Posterior cingulate gyrus (tissue), 11 donors: ENCODE data around the gene SNX20.

ENCODE experiments used
- DNase-seq, 10 donors: peaks; one replicate each; pipeline versions ENCODE4 v3.0.0 to v3.0.0-alpha.2; 2020 to 2021; ENCODE audit warnings: mixed read lengths in 3 of 10
- intact Hi-C: fragments of 100-400 bp; cut with DNase I; formaldehyde crosslinking; loops from one replicate; pipeline ENCODE4 v1.15.1; 2023

The SNX20 gene

DNA sequence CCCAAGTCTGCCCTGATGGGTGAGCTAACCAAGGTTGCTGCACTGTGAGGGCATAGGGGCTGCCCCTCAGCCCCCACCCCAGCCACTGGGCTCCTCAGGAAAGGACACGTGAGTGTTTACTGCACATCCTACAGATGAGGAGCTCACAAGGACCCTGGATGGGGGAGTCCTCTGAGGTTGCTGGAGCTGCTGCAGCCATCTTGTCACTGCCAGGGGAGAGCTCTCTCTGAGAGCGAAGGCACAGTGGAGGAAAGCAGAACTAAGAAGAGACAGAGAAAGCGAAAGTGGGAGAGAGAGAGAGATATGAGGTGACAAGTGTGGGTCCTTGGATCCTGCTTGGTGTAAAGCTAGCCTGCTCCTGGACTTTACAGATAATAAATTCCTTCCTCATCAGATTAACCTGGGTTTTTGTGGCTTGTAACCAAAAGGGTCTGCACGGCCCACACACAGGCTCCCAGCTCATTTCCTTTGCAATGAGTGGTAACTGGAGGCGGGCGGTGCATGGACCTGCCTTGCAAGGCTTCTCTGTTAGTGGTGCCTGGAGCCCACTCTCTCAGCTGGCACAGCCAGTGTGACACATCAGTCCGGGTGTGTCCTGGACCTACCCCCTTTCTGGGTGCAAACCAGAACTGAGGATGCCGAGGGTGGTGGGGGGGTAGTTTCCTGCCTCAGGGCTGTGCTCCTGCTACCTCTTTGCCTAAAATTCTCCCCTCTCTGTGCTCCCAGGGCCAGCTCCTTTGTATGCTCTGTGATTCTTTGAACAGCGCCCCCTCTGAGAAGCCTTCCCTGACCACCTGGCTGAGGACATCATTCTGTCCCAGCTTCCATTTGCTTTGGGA is 14.2 kb downstream of the SNX20 start:
- peak in 1 of 10 donors; percentile 55 for DNase-seq
- intact Hi-C loops, result loop anchor here (5.0 to 10.0 kb wide), 4 partner anchors 80 to 642 kb away; partner anchors contain the start of gene CNEP1R1

DNA sequence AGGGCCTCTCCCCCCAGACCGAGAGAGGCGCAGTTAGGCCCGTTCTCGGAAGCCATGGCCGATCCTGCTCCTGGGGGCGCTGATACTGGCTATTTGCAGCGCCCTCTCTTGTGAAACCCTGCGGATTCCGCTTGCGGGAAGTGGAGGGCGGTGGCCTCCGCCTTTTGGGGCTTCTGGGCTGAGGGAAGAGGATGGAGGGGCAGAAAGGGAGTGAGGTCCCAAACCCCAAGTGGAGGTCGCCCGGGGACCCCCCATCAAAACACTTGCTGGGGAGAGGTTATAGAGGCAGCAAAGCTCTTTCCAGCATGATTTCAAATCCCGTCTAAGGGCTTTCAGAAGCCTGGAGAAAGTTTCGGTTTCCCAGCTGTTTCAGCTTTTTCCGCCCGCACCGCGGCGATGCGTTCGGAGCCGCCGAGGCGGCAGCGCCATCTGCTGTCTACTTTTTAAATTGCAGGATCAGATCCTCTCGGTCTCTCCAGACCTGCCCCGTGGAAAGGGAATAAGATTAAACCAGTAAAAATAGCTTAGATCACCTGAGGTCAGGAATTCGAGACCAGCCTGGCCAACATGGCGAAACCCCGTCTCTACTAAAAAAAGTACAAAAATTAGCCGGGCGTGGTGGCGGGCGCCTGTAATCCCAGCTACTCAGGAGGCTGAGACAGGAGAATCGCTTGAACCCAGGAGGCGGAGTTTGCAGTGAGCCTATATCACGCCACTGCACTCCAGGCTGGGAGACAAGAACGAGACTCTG is 15.8 kb downstream of the SNX20 start:
- peak; percentile 61 to 95 (median 84) for DNase-seq
- intact Hi-C loops, result loop anchor here (1.0 to 10.0 kb wide), 6 partner anchors 73 to 641 kb away; partner anchors contain the start of gene CNEP1R1

DNA sequence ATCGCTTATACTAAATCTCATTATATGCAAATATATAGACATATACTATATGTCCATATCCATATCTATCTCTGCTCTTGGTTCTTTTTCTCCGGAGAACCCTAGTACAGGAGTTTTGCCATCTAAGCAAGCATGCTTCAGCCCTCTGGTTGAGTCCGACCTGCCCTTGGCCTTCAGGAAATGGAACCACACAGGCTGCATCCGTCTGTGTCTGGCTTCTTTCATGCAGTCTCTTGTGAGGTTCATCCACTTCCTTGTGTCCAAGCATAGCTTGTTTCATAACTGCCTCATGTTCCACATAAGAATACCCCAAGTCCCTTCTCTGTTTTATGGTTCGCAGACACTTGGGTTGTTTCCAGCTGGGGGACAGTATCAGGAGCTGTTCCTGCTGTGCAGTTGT is 16.8 kb downstream of the SNX20 start:
- DNase-seq, result peak in 2 of 10 donors; percentile 30 to 77
- intact Hi-C loops, result loop anchor here (2.0 to 10.0 kb wide), 2 partner anchors 71 to 639 kb away; partner anchors contain the start of gene CNEP1R1

DNA sequence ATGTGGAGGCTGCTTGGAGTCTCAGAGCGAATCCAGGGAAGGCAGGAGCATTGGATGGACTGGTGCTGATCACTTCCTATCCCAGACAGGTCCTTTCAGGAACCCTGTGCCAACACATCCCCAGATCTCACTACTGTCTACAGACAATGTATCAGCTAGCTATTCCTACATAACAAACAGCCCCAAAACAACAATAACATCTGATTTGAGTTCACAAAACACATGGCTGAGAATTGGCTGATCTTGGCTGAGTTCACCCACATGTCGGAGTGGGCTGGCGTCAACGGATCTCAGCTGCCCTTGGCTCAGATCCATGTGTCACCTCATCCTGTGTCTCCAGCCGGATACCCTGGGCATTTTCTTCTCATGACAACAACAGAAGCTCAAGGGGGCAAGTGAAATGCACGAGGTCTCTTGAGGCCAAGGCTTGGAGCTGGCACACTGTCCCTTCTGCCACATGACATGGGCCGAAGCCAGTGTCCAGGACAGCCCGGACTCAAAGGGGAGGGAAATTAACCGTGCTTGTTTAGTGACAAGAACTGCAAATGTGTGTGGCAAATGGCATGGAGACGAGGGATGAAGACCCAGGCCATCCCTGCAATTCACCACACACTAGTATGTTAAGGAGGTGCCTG is 18.7 kb downstream of the SNX20 start:
- intact Hi-C loops, result loop anchor here (10.0 kb wide), 1 partner anchor 638 kb away; the partner anchor contains the start of gene CNEP1R1

DNA sequence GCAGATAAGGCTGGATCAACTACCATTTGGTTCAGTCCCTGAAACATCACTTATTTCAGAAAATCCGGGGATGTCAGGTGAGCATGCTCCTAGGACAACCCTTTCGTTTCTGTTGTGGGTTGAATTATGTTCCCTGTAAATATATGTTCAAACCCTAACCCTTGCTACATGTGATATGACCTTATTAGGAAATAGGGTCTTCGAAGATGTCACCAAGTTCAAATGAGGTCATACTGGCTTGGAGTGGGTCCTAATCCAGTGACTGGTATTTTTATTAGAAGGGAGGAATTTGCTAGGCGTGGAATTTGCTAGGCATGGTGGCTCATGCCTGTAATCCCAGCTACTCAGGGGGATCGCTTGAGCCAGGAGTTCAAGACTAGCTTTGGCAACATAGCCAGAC is 21.3 kb downstream of the SNX20 start:
- intact Hi-C loops, result loop anchor here (10.0 kb wide), 1 partner anchor 635 kb away; the partner anchor contains the start of gene CNEP1R1
- no peak for DNase-seq

More for the DNA sequence above, 18.7 kb downstream of the SNX20 start:
- peak in 2 of 10 donors; percentile 17 to 62 for DNase-seq

DNA sequence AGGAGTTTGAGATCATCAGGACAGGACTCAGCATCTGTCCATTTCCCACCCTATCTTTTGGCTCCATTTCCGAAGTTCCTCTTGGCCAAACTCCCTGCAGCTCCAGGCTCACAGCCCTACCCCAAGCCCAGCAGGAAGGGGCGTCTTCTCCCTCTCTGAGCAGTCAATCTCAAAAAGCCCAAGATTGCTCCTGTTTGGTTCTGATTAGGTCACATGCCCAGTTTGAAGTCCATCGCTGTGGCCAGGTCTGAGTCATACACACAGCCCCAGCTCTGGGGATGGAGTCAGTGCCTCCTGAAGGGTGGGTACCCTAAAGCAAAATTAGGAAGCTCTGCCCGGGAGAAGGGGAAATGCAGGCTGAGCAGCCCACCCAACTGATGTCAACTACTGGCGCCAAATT is 23.9 kb downstream of the SNX20 start:
- DNase-seq, result peak in 1 of 10 donors; percentile 22
- intact Hi-C loops, result no loop called here

DNA sequence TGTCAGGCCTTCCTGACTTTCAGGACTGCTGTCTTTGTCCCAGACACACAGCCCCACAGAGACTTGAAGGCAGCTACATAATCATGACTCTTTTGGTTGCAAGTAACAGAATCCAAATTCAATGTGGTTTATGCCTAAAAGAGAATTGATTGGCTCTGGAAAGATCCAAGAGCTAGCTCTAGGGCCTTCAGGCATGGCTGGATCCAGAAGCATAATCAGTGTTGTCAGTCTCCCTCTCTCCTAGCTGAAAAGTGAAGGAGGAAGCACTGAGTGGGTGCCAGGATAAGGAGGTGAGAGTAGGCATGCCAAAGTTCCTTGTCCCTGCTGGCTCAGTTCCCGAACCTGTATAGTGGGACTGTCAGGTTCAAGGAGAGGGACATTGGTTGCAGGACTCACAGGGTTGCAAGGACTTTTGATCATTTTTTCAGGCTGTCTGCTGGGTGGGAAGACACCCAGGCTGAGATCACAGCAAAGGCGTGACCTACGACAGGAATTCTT is 25.5 kb downstream of the SNX20 start:
- no peak for DNase-seq
- intact Hi-C loops, result no loop called here

DNA sequence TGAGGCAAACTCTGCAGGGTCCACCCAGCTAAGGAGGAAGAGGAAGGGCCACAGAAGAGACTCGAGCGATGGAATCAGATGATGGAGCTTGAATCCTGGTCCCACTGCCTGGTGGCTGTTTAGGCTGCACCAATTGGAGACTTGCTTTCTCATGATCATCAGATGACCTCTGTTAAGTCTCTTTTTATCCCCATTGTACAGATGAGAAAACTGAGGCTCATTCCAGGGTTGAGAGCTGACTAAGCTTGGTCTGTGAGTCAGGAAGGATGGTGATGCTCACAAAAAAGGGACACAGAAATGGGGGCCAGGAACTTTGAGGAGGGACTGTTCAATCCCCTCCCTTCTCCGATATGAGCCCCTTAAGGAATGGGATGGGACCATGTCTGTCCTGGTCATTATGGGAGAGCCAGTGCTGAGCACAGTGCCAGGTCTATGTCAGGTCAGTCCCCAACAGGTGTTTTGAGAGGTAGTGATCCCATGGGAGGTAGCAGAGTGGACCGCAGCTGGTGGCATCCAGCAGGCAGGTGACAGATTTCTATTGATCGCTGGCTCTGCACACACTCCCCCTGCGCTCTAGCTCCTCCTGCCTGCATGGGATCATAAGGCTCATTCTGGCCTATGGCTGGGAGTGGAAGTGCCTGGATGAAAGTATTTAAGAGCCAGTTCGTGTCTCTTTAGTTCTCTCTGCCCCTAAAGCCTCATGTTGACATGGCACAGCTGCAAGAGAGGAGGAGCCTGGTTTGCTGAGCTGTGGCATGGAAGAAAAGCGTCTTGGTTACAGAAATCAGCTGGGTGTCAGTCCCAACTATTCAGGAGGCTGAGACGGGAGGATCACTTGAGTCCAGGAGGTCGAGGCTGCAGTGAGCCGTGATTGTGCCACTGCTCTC is 27.2 kb downstream of the SNX20 start:
- DNase-seq, result no peak
- intact Hi-C loops, result no loop called here

DNA sequence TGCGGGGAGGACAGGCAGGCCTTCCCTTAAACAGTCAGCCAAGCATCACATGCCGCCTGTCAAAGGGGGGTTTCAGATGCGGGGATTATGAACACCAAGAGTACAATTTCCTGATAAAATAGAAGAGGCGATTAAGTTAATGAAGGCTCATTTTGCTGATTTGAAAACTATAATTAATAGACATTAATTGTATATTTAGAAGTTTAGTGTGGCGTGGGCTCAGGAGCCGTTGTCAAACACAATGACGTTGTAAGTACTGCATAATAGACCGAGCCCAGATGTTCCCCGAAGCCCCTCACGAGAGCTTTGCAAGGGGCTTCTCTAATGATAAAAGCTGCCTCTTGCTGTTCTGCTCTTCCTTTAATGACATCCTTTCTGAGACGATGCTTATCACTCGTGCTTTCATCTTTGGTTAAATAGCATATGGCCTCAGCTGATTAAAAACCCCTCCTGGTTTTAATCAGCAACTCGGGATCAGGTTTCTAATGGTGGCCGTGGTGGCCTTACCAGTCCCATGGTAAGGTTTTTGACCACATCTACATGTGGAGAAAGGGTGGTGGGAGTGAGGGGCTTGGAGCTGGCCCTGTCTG is 28.2 kb downstream of the SNX20 start:
- DNase-seq, result no peak
- intact Hi-C loops, result no loop called here

DNA sequence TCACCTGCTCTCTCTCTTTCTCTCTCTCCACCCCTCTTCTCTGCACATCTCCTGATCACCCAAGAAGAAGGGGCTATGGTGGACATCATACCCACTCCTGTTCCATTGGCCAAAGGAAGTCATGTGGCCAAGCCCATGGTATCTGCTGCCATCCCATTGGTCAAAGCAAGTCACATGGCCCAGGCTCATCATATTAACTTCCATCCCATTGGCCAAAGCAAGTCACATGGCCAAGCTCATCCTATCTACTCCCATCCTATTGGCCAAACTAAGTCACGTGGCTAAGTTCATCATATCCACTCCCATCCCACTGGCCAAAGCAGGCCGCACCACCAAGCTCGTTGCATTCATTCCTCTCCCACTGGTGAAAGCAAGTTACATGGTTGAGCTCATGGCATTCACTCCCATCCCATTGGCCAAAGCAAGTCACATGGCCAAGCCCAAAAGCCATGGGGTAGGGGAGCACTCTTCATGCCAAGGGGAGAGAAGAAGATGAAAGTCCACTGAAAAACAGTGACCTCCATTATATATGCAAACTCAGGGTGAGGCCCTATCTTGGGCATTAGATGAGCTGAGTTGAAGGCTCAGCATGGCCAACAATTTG is 29.2 kb downstream of the SNX20 start:
- DNase-seq, result no peak
- intact Hi-C loops, result no loop called here

DNA sequence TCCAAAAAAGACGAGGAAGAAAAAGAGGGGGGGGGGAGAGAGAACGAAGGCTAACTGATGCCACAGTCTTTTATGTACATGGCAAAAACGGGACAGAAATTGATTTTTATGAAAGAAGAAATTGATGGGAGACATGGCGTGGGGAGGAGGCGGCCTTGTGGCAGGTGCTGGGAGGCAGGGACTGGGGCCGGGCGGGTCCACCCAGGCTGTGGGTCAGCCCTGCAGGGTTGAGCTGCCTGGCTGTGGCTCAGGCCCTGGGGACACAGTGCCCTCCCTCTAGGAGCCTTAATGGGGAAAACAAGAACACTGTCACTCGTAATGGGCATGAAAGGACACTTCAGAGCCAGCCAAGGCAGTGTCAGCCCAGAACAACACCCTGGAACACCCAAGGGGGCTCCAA is 34.8 kb downstream of the SNX20 start:
- DNase-seq, result no peak

DNA sequence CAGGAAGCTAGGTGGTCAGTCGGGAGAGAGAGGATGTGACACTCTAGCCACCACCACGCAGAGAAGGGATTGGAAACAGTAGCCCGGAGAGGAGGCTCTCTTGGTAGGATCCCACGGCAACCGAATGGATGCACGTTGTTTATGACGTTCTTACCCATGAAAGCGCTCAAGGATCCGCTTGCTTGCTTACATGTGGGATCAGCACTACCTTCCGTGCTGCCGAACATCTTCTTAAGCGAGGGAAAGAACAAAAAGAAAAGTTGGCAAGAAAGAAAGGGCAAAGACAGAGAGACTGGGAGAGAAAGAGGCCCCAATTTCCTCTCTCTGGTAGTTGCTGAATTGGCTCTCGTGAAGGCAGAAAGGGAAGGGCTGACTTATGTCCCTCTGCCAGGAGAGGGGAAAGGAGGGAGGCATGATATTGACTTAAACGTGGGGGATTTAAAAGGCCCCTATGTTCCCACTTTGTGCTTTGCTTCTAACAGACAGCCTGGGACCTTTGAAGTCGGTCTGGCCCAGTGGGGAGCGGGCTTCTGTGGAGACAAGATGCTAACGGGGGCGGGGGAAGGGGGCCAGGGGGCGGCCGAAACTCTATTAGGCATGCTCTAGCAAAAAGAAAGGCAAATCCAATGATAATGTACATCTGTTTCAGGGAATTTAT is 35.4 kb downstream of the SNX20 start:
- DNase-seq, result no peak
- intact Hi-C loops, result no loop called here

More for the DNA sequence above, 34.8 kb downstream of the SNX20 start:
- intact Hi-C loops, result no loop called here

DNA sequence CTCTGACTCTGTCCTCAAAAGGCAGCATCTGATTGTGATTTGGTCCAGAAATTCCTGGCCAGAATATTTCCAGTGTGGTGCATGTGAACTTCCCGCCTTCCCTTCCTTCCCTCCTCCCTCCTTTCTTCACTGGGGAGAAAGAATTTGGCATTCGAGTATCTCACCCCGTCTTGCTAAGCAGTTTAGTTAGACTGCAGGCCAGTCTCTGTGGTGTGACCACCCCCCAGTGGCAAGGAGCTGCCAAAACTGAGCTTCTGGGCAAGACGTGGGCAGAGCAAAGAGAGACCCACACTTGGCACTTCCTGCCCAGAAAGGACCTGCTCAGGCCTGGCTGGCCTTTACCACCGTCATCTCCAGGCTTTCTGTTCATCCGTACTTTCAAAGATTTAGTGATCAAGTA is 36.4 kb downstream of the SNX20 start:
- intact Hi-C loops, result no loop called here

DNA sequence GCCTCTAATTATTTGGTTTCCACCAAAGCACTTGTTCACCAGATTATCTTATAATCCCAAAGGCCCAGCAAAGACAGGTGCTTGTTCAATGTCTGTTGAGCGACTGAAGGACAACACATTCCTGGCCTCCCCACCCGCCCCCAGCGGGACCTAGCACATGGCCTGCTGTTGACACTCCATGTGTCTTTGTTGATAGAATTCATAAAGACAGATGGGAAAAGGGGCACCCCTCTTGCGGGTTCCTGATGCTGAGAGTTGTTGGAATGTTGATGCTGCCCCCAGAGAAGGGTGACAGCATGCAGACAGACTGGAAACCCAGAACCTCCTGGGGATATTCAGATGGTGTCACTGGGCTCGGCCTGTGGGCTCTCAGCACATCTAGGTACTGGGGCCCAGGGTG is 36.9 kb downstream of the SNX20 start:
- intact Hi-C loops, result no loop called here
- no peak for DNase-seq

More for the DNA sequence above, 36.4 kb downstream of the SNX20 start:
- peak in 5 of 10 donors; percentile 27 to 91 (median 34) for DNase-seq

DNA sequence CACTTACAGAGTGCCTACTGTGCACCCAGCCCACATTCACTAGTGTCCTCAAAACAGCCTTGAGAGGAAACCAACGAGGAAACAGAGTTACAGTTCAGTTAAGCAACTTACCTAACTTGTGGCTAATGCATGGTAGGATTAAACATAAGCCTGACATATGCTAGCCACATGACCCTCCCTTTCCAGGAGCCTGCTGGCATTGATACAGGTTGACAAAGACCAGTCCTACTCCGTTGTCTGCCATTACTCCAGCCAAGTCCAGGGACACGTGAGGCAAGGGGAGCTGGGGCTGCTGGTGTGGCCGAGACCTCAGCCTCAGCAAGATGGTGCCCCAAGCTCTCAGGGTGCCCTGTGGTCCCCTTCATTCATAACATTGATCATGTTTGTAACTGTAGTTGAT is 37.9 kb downstream of the SNX20 start:
- no peak for DNase-seq
- intact Hi-C loops, result no loop called here

DNA sequence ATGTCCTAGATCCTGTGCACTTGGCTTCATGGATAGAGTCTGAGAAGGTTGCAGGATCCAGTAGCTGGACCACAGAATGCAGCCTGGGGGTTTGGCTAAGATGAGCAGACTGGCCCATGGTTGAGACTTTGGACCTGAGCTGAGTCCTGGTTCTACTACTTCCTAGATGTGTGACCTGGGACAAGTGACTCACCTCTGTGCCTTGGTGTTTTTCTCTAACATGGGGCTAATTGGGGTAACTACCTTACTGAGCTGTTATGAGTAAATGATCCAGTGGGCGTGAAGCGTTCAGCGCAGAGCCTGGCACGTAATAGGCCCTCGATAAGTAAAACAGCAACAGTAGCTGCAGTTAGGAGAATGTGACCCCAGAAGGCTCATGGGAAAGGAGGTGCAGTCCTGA is 38.8 kb downstream of the SNX20 start:
- DNase-seq, result no peak
- intact Hi-C loops, result no loop called here

DNA sequence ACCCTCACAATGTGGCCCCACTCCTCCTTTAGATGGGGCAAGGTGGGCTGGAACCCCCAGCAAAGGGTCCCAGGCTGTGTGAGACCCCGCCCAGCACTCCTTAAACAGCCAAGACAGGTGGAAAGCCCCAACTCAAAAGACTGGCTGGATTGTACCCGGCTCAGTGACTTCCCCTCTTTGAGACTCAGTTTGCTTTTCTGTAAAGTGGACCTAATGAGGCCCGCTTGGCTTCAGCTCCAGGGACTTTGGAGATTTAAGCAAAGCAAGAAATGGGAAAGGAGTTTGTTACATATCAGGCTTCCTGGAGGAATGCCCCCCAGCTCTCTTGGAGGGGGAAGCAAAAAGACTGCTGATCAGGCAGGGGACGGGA is 39.3 kb downstream of the SNX20 start:
- intact Hi-C loops, result no loop called here
- no peak for DNase-seq
